Uterus (tissue), 4 donors: ENCODE data around the gene FAM209A. TPM values are rescaled to one million over a fixed set of nuclear protein-coding genes. Genes with fewer than 3 reads are reported as not detected.

Experiments used
- DNase-seq, 2 donors: peaks; one replicate each; pipeline ENCODE4 v3.0.0-alpha.2; 2019 to 2020
- H3K27ac ChIP-seq, 2 donors: fragments of 200-600 bp; sonication (generic); 1 replicate in 1 of 2; 2 replicates in 1 of 2; pipeline ENCODE4 v1.5.1; 2016 to 2018
- H3K27me3 ChIP-seq, 2 donors: fragments of 200-600 bp; sonication (generic); one replicate each; pipeline ENCODE4 v1.5.1; 2018 to 2019; ENCODE audit warnings: control low read depth in 1 of 2
- H3K36me3 ChIP-seq, 2 donors: fragments of 200-600 bp; sonication (generic); one replicate each; pipeline ENCODE4 v1.5.1; 2019; ENCODE audit warnings: control low read depth in 1 of 2
- H3K4me1 ChIP-seq, 2 donors: fragments of 200-600 bp; sonication (generic); one replicate each; pipeline ENCODE4 v1.5.1; 2018 to 2019; ENCODE audit warnings: control low read depth in 1 of 2
- H3K4me3 ChIP-seq, 2 donors: fragments of 200-600 bp; sonication (generic); 1 replicate in 1 of 2; 2 replicates in 1 of 2; pipeline ENCODE4 v1.5.1; 2018 to 2019; ENCODE audit warnings: mild to moderate bottlenecking in 1 of 2
- H3K9me3 ChIP-seq, 2 donors: fragments of 200-600 bp; sonication (generic); one replicate each; pipeline ENCODE4 v1.5.1; 2019; ENCODE audit warnings: control low read depth in 1 of 2
- POLR2A ChIP-seq, 2 donors: fragments of 450-650 bp; IDR thresholded peaks; one replicate each; pipeline ENCODE4 v1.6.1; 2016; ENCODE audit warnings: antibody characterized with exemption in 2 of 2, mild to moderate bottlenecking in 1 of 2, moderate library complexity in 1 of 2
- intact Hi-C: fragments of 100-400 bp; cut with DNase I; formaldehyde crosslinking; loops from one replicate; pipeline ENCODE4 v1.15.1; 2023; ENCODE audit warnings: low total_unique reads
- total RNA-seq, 4 donors: library from RNA; depleted of rRNA in 3 of 4; stranded (reverse); fragments of >200 nt in 3 of 4; gene quantifications; one replicate each; pipeline versions ENCODE4 v1.1.0 to v1.2.4, GENCODE V29; 2014 to 2023
- TF ChIP-seq, protein P1 (sequence below), 4 experiments: fragments of 200-600 bp in 2 of 4; fragments of 450-650 bp in 2 of 4; sonication (generic) in 2 of 4; IDR thresholded peaks; one replicate each; pipeline ENCODE4 v1.5.1; 2016 to 2019; ENCODE audit warnings: antibody characterized with exemption in 4 of 4, mild to moderate bottlenecking in 2 of 4, moderate library complexity in 1 of 4
- donor health status: DM: yes; HTN: yes; CAD: no.

Gene FAM209A
- total RNA-seq, 4 donors from 2014 or later = 0.76 TPM; not detected in 3

DNA sequence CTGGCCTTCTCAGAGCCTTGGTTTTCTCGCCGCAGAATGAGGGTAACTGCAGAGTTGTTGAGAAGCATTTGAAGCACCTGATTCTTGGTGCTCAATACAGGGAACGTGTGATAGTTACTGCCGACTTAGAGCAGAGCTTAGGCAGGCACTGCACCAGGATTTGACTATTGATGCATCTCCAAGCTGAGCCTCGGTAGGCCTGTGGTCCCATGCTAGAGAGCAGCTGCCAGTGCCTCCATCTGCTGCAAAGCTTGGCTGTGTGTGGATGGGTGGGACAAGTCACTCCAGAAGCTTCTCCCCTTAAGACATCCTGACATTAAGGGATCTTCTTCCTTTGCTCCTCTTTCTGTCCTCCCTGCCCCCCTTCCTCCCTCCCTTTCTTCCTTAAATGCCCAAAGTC, 49.4 kb downstream of the FAM209A start:
- intact Hi-C loops = no loop called here
- Histone ChIP-seq H3K9me3 (no peaks in the 10 kb centered on the region), H3K4me3 (no peak overlapping the region), H3K4me1 (no peaks in the 10 kb centered on the region), H3K27ac (no peak overlapping the region), H3K27me3 (no peaks in the 10 kb centered on the region), H3K36me3 (no peaks in the 10 kb centered on the region)
- TF ChIP-seq POLR2A (IDR thresholded peaks at IDR 0.05) = no peak
- TF ChIP-seq, protein P1, sequence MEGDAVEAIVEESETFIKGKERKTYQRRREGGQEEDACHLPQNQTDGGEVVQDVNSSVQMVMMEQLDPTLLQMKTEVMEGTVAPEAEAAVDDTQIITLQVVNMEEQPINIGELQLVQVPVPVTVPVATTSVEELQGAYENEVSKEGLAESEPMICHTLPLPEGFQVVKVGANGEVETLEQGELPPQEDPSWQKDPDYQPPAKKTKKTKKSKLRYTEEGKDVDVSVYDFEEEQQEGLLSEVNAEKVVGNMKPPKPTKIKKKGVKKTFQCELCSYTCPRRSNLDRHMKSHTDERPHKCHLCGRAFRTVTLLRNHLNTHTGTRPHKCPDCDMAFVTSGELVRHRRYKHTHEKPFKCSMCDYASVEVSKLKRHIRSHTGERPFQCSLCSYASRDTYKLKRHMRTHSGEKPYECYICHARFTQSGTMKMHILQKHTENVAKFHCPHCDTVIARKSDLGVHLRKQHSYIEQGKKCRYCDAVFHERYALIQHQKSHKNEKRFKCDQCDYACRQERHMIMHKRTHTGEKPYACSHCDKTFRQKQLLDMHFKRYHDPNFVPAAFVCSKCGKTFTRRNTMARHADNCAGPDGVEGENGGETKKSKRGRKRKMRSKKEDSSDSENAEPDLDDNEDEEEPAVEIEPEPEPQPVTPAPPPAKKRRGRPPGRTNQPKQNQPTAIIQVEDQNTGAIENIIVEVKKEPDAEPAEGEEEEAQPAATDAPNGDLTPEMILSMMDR (IDR thresholded peaks at IDR 0.05) = no peak
- no peak for DNase-seq

- H3K36me3 ChIP-seq = no peaks in the 10 kb centered on the region
- H3K27me3 ChIP-seq = no peaks in the 10 kb centered on the region
Measured at GRCh38 chr20:56574531-56575142, 50.1 kb downstream of the FAM209A start.

DNA sequence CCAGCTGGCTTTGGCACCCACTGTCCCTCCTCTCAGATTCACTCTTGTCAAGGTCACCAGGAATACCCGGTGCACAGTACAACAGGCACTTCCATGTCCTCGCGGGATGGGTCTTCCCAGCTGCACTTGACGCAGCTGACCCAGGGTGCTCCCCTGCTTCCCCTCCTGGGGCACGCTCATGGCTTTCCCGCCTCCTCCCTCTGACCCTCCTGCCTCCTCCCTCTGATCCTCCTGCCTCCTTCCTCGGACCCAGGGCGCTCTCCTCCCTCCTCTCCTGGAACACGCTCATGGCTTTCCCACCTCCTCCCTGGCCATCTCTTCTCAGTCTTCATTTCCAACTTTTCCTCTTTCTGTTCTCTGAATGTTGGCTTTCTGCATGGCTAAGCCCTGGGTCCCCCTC, 50.6 kb downstream of the FAM209A start:
- Histone ChIP-seq H3K4me3 (no peak overlapping the region), H3K27me3 (no peaks in the 10 kb centered on the region), H3K9me3 (no peaks in the 10 kb centered on the region), H3K36me3 (no peaks in the 10 kb centered on the region), H3K4me1 (no peaks in the 10 kb centered on the region), H3K27ac (no peak overlapping the region)
- intact Hi-C loops = no loop called here
- no peak for TF ChIP-seq POLR2A (IDR thresholded peaks at IDR 0.05)
- TF ChIP-seq, protein P1 (IDR thresholded peaks at IDR 0.05) = no peak
- no peak for DNase-seq

More at GRCh38 chr20:56574531-56575142, 50.1 kb downstream of the FAM209A start:
- Histone ChIP-seq H3K27ac (no peak overlapping the region), H3K9me3 (no peaks in the 10 kb centered on the region), H3K4me1 (no peaks in the 10 kb centered on the region), H3K4me3 (no peak overlapping the region)
- intact Hi-C loops = no loop called here
- DNase-seq = no peak
- TF ChIP-seq POLR2A (IDR thresholded peaks at IDR 0.05) = no peak
- TF ChIP-seq, protein P1 (IDR thresholded peaks at IDR 0.05) = no peak

Other genes with a start within 250 kb of the FAM209A start
- gene FAM210B, start 165.8 kb upstream of the FAM209A start, total RNA-seq = 10 to 100 TPM; 28.2 to 46.5 (median 37.4) TPM
- gene AURKA, start 132.5 kb upstream of the FAM209A start, total RNA-seq = 10 to 100 TPM in 1 of 4 donors, 1 to 10 TPM in 2, not detected in 1; 1.9 to 17.4 (median 9.7) TPM
- gene CSTF1, start 132.1 kb upstream of the FAM209A start, total RNA-seq = 10 to 100 TPM; 20.9 to 44.0 (median 29.9) TPM
- 1 to 10 TPM in 2 of 4 donors, under 1 TPM in 2; 0.62 to 9.1 (median 3.7) TPM for gene CASS4, start 112.5 kb upstream of the FAM209A start, total RNA-seq
- 10 to 100 TPM; 27.4 to 86.6 (median 69.6) TPM for gene RTF2, start 56.1 kb upstream of the FAM209A start, total RNA-seq
- gene FAM209B, start 8.5 kb downstream of the FAM209A start, total RNA-seq = under 1 TPM in 1 of 4 donors, not detected in 3; 0.79 TPM
- 1 to 10 TPM in 2 of 4 donors, not detected in 2; 1.1 to 6.0 TPM for gene TFAP2C, start 104.6 kb downstream of the FAM209A start, total RNA-seq